SJCRH30 (cell line): ENCODE data around the gene DNASE1L1. TPM values are rescaled to one million over a fixed set of nuclear protein-coding genes. Genes with fewer than 3 reads are reported as not detected.

ENCODE experiments used
- DNase-seq, 2 experiments: peaks; one replicate each; pipeline ENCODE4 v3.0.0-alpha.2; 2015 to 2020
- H3K27ac ChIP-seq: fragments of 250-450 bp; sonication (Bioruptor Pico); 2 replicates; pipeline ENCODE4 v1.5.1; 2020; ENCODE audit warnings: mild to moderate bottlenecking, moderate library complexity
- H3K27me3 ChIP-seq: fragments of 250-450 bp; sonication (Bioruptor Pico); 2 replicates; pipeline ENCODE4 v1.5.1; 2020; ENCODE audit warnings: mild to moderate bottlenecking, moderate library complexity
- H3K36me3 ChIP-seq: fragments of 250-450 bp; sonication (Bioruptor Pico); 2 replicates; pipeline ENCODE4 v1.5.1; 2020; ENCODE audit warnings: mild to moderate bottlenecking, moderate library complexity
- H3K4me1 ChIP-seq: fragments of 250-450 bp; sonication (Bioruptor Pico); 2 replicates; pipeline ENCODE4 v1.5.1; 2020; ENCODE audit warnings: mild to moderate bottlenecking, moderate library complexity
- H3K4me3 ChIP-seq: fragments of 250-450 bp; sonication (Bioruptor Pico); 2 replicates; pipeline ENCODE4 v1.5.1; 2020; ENCODE audit warnings: mild to moderate bottlenecking, moderate library complexity
- H3K9me3 ChIP-seq: fragments of 250-450 bp; sonication (Bioruptor Pico); replicated peaks from 2 replicates; pipeline ENCODE4 v1.5.1; 2020; ENCODE audit warnings: mild to moderate bottlenecking, moderate library complexity
- total RNA-seq: library from RNA; depleted of rRNA; stranded (reverse); fragments of >200 nt; shearing (Covaris generic); gene quantifications from 2 replicates; pipeline ENCODE4 v1.2.3, GENCODE V29; 2014

The DNASE1L1 gene
- total RNA-seq, 1 experiment from 2014 or later = 21.7 TPM

DNA sequence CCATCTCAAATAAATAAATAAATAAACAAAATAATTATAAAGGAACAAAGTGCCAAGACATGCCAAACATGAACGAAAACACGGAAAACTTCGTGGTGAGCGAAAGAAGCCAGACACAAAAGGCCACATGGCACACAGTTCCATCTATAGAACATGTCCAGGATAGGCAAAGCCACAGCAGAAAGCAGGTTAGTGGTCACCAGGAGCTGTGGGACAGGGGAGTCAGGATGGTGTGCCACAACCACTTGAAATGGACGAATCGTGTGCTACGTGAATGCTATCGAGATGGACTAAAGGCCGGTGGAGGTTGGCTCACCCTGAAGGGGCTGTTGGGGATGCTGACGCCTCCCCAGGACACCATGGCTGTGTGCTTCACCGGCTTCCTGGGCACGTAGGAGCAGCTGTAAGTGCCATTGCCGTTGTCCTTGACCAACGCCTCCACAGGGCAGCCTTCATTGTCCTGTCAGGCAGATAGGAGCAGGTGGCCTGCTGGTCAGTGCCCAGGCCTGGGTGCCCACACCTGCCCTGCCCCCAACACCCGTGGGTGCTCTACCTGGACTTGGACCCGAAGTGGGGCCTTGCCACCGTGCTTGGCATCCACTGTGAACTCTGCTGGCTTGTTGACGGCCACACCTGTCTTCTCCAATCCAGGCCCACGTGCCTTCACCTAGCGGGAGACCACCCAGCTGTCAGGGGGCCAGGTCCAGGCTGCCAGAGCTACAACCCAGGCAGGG is 45.2 kb downstream of the DNASE1L1 start:
- no peak for DNase-seq
- peaks cover 22% of the 10 kb centered on the region for H3K36me3 ChIP-seq

DNA sequence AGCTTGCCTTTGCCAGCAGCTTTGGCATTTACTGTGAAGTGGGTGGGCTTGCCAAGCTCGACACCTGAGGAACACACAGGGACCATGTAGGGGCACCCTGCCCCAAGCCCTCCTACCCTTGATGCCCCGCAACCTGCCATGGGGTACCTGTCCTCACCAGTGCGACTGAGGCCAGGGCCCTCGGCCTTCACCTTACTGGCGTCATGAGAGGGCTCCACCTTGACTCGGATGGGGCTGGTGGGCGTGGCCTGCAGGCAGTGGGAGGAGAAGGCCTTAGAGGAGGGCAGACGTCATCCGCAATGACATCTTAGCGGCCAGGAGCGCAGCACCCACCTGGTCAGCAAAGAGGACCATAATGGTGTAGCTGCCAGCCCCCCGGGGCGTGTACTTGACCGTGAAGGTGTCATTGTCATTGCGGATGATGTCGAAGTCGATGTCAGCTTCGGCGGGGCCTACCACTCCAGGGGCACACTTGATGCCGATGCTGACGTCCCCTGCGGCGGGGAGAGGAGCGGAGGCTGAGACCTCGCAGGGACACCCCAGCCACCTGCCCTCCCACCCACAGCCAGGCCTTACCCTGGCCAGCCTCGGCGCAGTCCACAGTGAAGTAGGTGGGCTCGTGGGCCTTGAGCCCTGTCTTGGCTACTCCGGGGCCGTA is 46.8 kb downstream of the DNASE1L1 start:
- Histone ChIP-seq H3K4me3 (no peak overlapping the region), H3K9me3 (no peaks in the 10 kb centered on the region), H3K27me3 (no peaks in the 10 kb centered on the region), H3K4me1 (no peaks in the 10 kb centered on the region), H3K36me3 (peaks cover 23% of the 10 kb centered on the region), H3K27ac (no peak overlapping the region)
- no peak for DNase-seq

More for the DNA sequence above, 45.2 kb downstream of the DNASE1L1 start:
- Histone ChIP-seq H3K27me3 (no peaks in the 10 kb centered on the region), H3K9me3 (no peaks in the 10 kb centered on the region), H3K27ac (no peak overlapping the region), H3K4me1 (peaks cover 6% of the 10 kb centered on the region; the same call in 1 of the 2 replicates), H3K4me3 (no peak overlapping the region)

GRCh38 chrX:154360155-154360713 is 48.8 kb downstream of the DNASE1L1 start:
- Histone ChIP-seq H3K36me3 (peaks cover 19% of the 10 kb centered on the region; the same call in 1 of the 2 replicates), H3K4me1 (no peaks in the 10 kb centered on the region), H3K4me3 (no peak overlapping the region), H3K9me3 (no peaks in the 10 kb centered on the region), H3K27me3 (no peaks in the 10 kb centered on the region), H3K27ac (no peak overlapping the region)
- no peak for DNase-seq

DNA sequence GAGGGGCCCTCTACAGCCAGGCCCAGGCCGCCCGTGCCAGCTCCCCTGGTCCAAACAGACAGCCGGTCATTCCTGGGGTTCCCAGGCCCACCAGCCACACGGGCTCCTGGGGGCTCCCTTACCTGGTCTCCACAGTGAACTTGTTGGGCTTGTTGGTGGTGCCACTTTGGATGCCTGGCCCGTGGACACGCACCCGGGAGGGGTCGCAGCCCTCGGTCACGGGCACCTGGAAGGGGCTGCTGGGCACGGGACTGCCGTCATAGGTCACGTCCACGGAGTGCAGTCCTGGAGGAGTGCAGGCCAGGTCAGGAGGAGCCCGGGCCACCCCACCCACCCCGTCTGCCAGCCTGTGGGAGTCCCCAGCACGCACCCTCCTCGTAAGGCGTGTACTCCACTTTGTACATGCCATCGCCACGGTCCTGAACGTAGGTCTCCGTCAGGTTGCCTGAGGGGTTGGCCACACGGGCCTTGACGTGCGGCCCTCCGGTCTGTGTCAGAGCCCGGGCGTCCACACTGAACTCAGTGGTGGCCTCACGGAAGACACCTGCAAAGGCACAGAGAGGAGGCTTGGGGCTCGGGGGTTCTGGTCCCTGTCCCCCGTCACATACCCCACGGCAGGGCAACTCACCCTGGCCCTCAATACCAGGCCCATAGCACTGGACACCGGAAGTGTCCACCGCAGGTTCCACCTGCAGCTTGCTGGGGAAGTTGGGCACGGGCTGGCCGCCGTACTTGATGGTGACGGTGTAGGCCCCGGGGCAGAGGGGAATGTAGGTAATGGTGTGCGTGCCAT is 49.5 kb downstream of the DNASE1L1 start:
- H3K27ac ChIP-seq = no peak overlapping the region
- H3K36me3 ChIP-seq = peaks cover 16% of the 10 kb centered on the region; the same call in 1 of the 2 replicates
- no peaks in the 10 kb centered on the region for H3K4me1 ChIP-seq
- no peaks in the 10 kb centered on the region for H3K27me3 ChIP-seq
- H3K4me3 ChIP-seq = no peak overlapping the region
- no peak for DNase-seq
- no peaks in the 10 kb centered on the region for H3K9me3 ChIP-seq

GRCh38 chrX:154358829-154359228 is 50.2 kb downstream of the DNASE1L1 start:
- H3K36me3 ChIP-seq = peaks cover 13% of the 10 kb centered on the region; the same call in 1 of the 2 replicates
- no peak for DNase-seq
- H3K4me3 ChIP-seq = no peak overlapping the region
- no peaks in the 10 kb centered on the region for H3K9me3 ChIP-seq
- no peak overlapping the region for H3K27ac ChIP-seq
- H3K27me3 ChIP-seq = no peaks in the 10 kb centered on the region
- H3K4me1 ChIP-seq = no peaks in the 10 kb centered on the region

- Histone ChIP-seq H3K36me3 (peaks cover 9% of the 10 kb centered on the region; the same call in 1 of the 2 replicates), H3K27ac (no peak overlapping the region), H3K4me3 (no peak overlapping the region), H3K9me3 (no peaks in the 10 kb centered on the region), H3K4me1 (no peaks in the 10 kb centered on the region), H3K27me3 (no peaks in the 10 kb centered on the region)
- DNase-seq = no peak
These were observed 51.0 kb downstream of the DNASE1L1 start for GRCh38 chrX:154358011-154358410.

DNA sequence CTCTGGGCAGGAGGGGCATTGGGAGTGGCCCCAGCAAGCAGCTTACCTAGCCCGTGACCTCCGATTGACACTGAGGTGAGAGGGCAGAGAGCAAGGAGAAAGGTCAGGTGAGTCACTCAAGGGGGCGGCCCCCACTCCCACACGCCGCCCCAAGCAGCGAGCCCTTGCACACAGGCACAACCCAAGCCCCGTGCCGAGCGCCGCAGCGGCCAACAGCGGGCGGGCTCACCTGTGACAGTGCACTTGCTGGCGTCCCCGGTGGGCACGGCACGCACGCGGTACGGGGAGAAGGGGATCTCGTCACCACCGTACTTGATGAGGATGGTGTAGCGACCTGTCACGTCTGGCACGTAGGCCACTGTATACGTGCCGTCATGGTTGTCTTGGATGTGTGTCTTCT is 51.8 kb downstream of the DNASE1L1 start:
- peaks cover 9% of the 10 kb centered on the region; the same call in 1 of the 2 replicates for H3K36me3 ChIP-seq
- H3K27ac ChIP-seq = no peak overlapping the region

DNA sequence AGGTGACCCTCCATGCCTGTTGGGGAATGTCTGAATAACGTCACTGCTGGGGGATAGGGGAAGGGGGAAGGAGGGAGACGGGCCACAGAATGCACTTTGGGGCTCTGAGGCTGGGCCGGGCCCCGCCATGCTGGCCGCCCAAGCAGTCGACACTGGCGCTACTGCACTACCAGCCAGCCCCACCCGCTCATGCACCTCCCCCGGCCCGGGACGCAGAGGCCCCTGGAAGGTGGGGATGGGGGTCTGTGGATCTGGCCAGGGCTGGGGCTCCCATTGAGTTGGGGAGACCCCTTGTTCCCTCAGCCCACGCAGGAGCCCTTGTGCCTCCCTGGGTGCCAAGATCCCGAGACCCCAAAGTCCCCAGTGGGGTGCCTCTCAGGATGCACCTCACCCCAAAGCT is 52.5 kb downstream of the DNASE1L1 start:
- no peaks in the 10 kb centered on the region for H3K4me1 ChIP-seq
- no peak overlapping the region for H3K27ac ChIP-seq
- H3K9me3 ChIP-seq = no peaks in the 10 kb centered on the region
- H3K36me3 ChIP-seq = peaks cover 5% of the 10 kb centered on the region; the same call in 1 of the 2 replicates
- no peak overlapping the region for H3K4me3 ChIP-seq
- no peaks in the 10 kb centered on the region for H3K27me3 ChIP-seq
- DNase-seq = no peak

More for the DNA sequence above, 51.8 kb downstream of the DNASE1L1 start:
- no peaks in the 10 kb centered on the region for H3K4me1 ChIP-seq
- no peaks in the 10 kb centered on the region for H3K9me3 ChIP-seq
- no peaks in the 10 kb centered on the region for H3K27me3 ChIP-seq
- no peak for DNase-seq
- H3K4me3 ChIP-seq = no peak overlapping the region

GRCh38 chrX:154355776-154356140 is 53.3 kb downstream of the DNASE1L1 start:
- no peak overlapping the region for H3K27ac ChIP-seq

GRCh38 chrX:154355094-154355775 is 53.8 kb downstream of the DNASE1L1 start:
- no peaks in the 10 kb centered on the region for H3K27me3 ChIP-seq
- H3K4me1 ChIP-seq = no peaks in the 10 kb centered on the region
- H3K36me3 ChIP-seq = peaks cover 3% of the 10 kb centered on the region; the same call in 1 of the 2 replicates
- no peak overlapping the region for H3K27ac ChIP-seq
- no peak for DNase-seq
- H3K9me3 ChIP-seq = no peaks in the 10 kb centered on the region
- H3K4me3 ChIP-seq = no peak overlapping the region

More at GRCh38 chrX:154355776-154356140, 53.3 kb downstream of the DNASE1L1 start:
- DNase-seq = no peak
- H3K4me1 ChIP-seq = no peaks in the 10 kb centered on the region
- no peak overlapping the region for H3K4me3 ChIP-seq
- H3K9me3 ChIP-seq = no peaks in the 10 kb centered on the region
- H3K36me3 ChIP-seq = peaks cover 3% of the 10 kb centered on the region; the same call in 1 of the 2 replicates
- H3K27me3 ChIP-seq = no peaks in the 10 kb centered on the region

DNA sequence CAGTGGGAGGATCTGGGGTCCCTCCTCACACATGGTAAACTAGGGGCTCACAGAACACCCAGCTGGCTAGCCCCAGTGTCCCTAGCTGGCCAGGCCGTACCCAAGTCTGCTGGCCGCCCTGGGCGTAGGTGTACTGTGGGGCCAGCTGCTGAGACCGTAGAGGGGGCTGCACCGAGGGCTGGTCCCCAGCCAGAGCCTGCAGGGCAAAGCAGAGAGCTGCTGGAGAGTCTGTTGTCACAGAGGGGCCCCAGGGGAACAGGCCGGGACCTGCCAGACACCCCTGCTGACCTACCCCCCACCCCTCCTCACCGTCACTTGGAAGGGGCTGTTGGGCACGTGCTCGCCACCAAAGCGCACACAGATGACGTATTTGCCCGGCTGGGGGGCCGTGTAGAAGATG is 54.5 kb downstream of the DNASE1L1 start:
- Histone ChIP-seq H3K27me3 (no peaks in the 10 kb centered on the region), H3K9me3 (no peaks in the 10 kb centered on the region), H3K4me3 (no peak overlapping the region), H3K4me1 (no peaks in the 10 kb centered on the region), H3K36me3 (peaks cover 3% of the 10 kb centered on the region; the same call in 1 of the 2 replicates), H3K27ac (no peak overlapping the region)
- DNase-seq = no peak

DNA sequence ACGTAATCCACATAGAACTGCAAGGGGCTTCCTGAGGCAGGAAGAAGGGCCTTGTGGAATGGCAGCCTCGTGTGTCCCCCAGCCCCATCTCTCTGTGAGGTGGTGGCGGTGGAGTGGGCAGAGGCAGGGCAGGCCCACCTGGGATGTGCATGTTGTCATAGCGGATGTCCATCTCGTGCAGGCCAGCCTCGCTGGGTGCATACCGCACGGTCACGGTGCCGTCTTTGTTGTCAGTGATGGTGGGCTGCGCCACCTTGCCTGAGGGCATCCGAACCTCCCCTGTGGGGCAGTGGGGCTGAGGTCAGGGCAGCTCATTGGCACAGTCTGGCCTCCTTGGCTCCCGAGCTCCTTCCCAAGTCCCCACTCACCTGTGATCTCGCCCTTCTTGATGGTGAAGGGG is 55.0 kb downstream of the DNASE1L1 start:
- no peaks in the 10 kb centered on the region for H3K27me3 ChIP-seq
- H3K36me3 ChIP-seq = peaks cover 5% of the 10 kb centered on the region; the same call in 1 of the 2 replicates
- DNase-seq = no peak
- no peak overlapping the region for H3K4me3 ChIP-seq
- H3K9me3 ChIP-seq = no peaks in the 10 kb centered on the region
- no peaks in the 10 kb centered on the region for H3K4me1 ChIP-seq
- no peak overlapping the region for H3K27ac ChIP-seq

DNA sequence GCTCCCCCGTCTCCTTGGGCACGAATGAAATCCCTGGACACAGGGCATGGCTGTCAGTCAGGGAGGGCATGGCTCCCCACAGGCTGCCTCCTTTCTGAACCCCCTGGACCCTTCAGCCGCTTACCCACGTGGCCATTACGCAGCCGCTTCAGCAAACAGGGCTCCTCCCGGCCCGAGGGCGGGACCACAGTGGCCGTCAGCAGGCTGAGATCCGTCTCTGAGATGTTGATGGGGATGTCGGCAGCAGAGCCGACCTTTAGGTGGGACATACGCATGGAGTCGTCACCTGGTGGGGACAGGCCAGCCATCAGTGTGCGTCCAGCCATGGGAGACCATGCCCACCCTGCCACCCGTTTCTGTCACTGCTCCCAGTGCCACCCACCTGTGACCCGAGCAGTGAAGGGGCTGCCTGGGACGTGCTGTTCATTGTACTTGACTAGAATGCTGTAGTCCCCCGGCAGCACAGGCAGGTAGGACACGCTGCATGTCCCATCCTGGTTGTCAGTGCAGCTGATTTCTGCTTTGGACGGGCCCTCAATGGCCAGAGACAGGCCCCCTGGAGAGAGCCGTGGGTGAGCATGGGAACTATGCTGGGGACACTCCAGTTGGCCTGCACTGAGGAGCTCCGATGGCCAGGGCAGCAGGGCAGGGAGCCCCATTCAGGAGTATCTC is 55.7 kb downstream of the DNASE1L1 start:
- Histone ChIP-seq H3K27ac (no peak overlapping the region), H3K4me1 (no peaks in the 10 kb centered on the region), H3K9me3 (no peaks in the 10 kb centered on the region), H3K4me3 (no peak overlapping the region), H3K27me3 (no peaks in the 10 kb centered on the region), H3K36me3 (peaks cover 5% of the 10 kb centered on the region; the same call in 1 of the 2 replicates)
- DNase-seq = no peak

DNA sequence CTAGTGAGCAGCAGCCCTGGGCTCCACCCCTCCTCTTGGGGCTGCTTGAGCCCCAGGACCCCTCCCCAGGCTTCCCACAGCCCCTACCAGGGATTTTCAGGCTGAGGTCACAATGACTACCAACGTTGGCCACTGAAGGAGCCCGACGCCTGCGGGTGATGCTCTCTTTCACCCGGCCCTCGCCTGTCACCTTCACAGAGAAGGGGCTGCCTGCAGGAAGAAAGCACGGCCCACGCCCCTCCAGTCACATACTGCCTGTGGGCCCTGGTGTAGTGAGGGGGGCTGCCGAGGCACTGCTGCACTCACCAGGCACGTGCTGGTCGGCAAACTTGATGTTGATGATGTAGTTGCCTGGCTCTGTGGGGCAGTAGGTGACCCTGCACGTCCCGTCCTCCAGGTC is 56.6 kb downstream of the DNASE1L1 start:
- Histone ChIP-seq H3K9me3 (no peaks in the 10 kb centered on the region), H3K4me3 (no peak overlapping the region), H3K27me3 (no peaks in the 10 kb centered on the region), H3K27ac (no peak overlapping the region), H3K4me1 (no peaks in the 10 kb centered on the region), H3K36me3 (peaks cover 5% of the 10 kb centered on the region; the same call in 1 of the 2 replicates)
- no peak for DNase-seq
